Activated T-cell treated with anti-CD3 and anti-CD28 coated beads, Interleukin-2, amount 50 U/mL, for 4 hours (primary cell): ENCODE data around the gene CHRNA1. TPM values are rescaled to one million over a fixed set of nuclear protein-coding genes. Genes with fewer than 3 reads are reported as not detected.
A peak's percentile ranks its signal among the peaks of the same experiment; 100 is the strongest.

Source experiments
- ATAC-seq, 2 donors: fragments of 200-7000 bp; cut with Tn5 transposase; one replicate each; pipeline ENCODE4 v1.10.0; 2021
- DNase-seq: peaks from one replicate; pipeline ENCODE4 v3.0.0-alpha.2; 2020
- H3K27me3 Mint-ChIP-seq: one replicate; pipeline ENCODE4 v1.8.0; 2021; ENCODE audit warnings: low read depth, mixed read lengths
- H3K36me3 Mint-ChIP-seq: one replicate; pipeline ENCODE4 v1.8.0; 2022; ENCODE audit warnings: mixed read lengths; ENCODE audit not compliant: insufficient read depth
- H3K4me1 Mint-ChIP-seq: one replicate; pipeline ENCODE4 v1.8.0; 2021; ENCODE audit warnings: low read depth, mixed read lengths
- H3K4me3 Mint-ChIP-seq: one replicate; pipeline ENCODE4 v1.8.0; 2021; ENCODE audit warnings: mild to moderate bottlenecking, moderate library complexity, mixed read lengths
- H3K9me3 Mint-ChIP-seq: one replicate; pipeline ENCODE4 v1.8.0; 2021; ENCODE audit warnings: mixed read lengths
- total RNA-seq, 3 donors: library from RNA; stranded (reverse); gene quantifications; one replicate each; pipeline ENCODE4 v1.2.1, GENCODE V29; 2021

CHRNA1 gene
- total RNA-seq, 3 donors from 2014 or later: not detected

DNA sequence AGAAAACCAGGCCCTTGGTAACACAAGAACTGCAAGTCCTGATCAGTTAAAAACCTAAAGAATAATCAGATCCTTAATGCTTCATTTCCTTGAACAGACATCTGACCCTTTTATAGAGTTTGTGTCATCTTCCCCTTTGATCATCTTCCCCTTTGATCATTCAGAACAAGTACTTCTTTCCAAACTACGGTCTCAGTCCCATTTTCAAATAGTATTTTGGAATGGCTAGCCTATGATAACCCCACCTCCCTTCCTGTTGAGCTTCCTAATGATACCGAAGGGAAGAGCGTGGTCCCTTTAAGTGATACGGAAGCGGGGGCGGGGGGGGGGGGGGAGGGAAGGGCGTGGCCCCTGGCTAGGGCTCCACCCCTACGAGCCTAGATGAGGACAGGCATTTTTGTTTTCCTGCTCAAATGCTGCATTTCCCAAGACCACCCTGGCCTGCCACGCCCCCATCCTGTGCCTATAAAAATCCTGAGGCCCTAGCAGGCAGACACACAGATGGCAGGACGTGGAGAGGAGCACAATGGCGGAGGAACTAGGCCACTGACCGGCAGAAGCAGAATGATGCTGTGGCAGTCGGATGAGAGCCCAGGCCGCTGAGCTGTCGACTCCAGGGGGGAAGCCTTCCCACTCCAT, 24.1 kb upstream of the CHRNA1 start:
- Mint-ChIP-seq H3K4me1 (peaks cover 12% of the 10 kb centered on the region), H3K4me3 (no peak overlapping the region), H3K27me3 (peaks cover 2% of the 10 kb centered on the region), H3K36me3 (no peaks in the 10 kb centered on the region), H3K9me3 (no peaks in the 10 kb centered on the region)
- no peak for DNase-seq
- no peak for ATAC-seq

DNA sequence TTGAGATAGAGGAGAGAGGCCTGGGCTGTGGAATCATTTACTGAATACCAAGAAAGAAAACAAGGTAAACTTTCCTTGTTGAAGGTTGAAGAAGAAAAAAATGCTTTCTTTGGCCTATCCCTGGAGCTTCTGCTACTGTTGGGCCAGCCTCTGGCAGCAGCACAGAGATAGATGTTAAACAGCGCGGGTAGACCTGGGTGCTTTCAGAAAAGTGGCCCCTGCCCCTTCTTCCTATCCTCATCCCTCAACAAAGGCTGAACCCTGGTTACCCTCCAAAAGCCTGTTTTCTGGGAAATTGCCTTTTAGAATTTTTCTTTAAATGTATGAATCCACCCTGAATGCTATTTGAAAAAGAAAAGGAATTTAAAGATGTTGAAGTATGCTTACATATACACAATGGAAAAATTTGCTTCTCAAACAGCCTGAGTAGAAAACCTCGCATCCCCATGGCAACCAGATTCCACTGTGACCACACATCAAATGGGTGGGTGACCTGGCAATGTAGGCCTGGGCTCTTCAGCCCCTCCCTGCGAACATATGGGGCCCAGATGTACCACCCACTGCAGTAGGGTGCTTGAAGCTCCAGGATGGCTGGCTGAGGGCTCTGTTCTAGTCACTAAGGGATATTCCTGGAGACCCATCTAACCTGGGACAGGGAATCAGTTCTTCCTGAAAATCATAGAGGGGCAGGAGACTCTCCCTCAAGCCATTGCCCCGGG, 23.4 kb upstream of the CHRNA1 start:
- Mint-ChIP-seq H3K36me3 (no peaks in the 10 kb centered on the region), H3K27me3 (peaks cover 2% of the 10 kb centered on the region), H3K9me3 (no peaks in the 10 kb centered on the region), H3K4me3 (no peak overlapping the region), H3K4me1 (peaks cover 12% of the 10 kb centered on the region)
- ATAC-seq: no peak
- no peak for DNase-seq

DNA sequence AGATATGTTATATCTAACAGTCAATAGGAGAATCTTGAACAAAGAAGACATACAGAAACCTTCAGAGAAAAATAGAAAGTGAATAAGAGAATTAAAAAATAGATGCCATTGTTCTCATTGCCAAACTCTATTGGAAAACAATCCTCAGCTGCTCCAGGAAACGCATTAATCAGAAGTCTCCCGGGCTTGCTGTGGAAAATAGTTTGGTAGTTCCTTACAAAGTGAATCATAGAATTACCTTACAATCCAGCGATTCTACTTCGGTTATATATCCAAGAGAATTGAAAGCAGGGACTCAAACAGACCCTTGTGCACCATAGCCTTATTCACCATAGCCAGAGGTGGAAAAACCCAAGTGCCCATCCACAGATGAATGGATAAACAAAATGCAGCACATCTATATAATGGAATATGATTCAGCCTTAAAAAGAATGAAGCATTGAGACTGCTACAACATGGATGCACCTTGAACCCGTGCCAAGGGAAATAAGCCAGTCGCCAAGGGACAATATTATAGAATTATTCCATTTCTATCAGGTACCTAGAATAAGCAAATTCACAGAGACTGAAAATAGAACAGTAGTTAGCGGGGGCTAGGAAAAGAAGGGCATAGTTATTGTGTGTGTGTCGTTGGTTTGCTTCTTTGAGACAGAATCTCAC, 21.9 kb upstream of the CHRNA1 start:
- H3K9me3 Mint-ChIP-seq: no peaks in the 10 kb centered on the region
- ATAC-seq (no peak), DNase-seq (no peak)
- H3K36me3 Mint-ChIP-seq: no peaks in the 10 kb centered on the region
- H3K4me1 Mint-ChIP-seq: peaks cover 12% of the 10 kb centered on the region
- no peaks in the 10 kb centered on the region for H3K27me3 Mint-ChIP-seq
- H3K4me3 Mint-ChIP-seq: no peak overlapping the region

GRCh38 chr2:174785481-174785880, 21.2 kb upstream of the CHRNA1 start:
- Mint-ChIP-seq H3K4me1 (peaks cover 14% of the 10 kb centered on the region), H3K9me3 (no peaks in the 10 kb centered on the region), H3K4me3 (no peak overlapping the region), H3K27me3 (no peaks in the 10 kb centered on the region), H3K36me3 (no peaks in the 10 kb centered on the region)
- DNase-seq: no peak
- no peak for ATAC-seq

- no peaks in the 10 kb centered on the region for H3K27me3 Mint-ChIP-seq
- ATAC-seq (no peak), DNase-seq (no peak)
- no peaks in the 10 kb centered on the region for H3K36me3 Mint-ChIP-seq
- H3K4me3 Mint-ChIP-seq: no peak overlapping the region
- H3K9me3 Mint-ChIP-seq: no peaks in the 10 kb centered on the region
- H3K4me1 Mint-ChIP-seq: peaks cover 19% of the 10 kb centered on the region
These were observed 20.6 kb upstream of the CHRNA1 start for GRCh38 chr2:174784909-174785308.

DNA sequence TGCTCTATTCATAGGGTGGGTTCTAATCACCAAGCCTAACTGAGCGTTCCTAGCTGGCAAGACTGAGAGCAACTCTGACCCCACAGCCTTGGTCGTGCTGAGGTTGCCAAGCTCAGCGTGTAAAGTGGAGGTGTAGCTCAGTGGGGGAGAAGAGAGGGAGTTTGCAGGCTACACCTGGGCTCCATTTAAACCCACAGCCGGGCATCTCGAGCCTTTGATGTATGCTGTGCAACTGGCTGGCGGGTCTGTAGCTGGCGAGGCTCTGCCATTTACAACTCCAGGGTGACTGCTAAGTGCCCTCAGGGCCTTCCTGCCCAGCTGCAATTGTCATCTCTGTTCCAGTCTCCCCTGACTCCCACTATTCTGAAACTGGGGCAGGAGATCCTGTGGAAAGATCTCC, 20.0 kb upstream of the CHRNA1 start:
- Mint-ChIP-seq H3K36me3 (no peaks in the 10 kb centered on the region), H3K4me1 (peaks cover 24% of the 10 kb centered on the region), H3K4me3 (no peak overlapping the region), H3K27me3 (no peaks in the 10 kb centered on the region), H3K9me3 (no peaks in the 10 kb centered on the region)
- ATAC-seq (no peak), DNase-seq (no peak)

DNA sequence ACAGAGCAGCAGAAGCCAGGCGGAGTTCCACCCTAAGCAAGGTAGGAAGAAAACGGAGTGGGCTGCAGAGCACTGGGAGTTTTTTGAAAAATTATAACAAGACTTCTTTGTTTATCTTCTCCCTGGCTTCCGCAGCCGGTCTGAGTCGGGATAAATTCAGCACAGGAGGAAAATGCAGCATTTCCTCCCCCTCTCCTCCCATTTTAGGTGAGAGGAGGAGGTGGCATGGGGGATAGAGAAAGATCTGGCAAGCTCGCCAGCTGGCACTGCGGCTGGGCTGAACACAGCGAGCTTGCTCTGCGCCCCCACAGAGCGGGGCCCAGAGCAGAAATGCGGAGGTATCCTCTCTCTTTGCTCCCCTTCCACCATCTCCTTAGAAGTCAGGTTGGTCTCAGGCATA, 17.7 kb upstream of the CHRNA1 start:
- H3K4me3 Mint-ChIP-seq: no peak overlapping the region
- H3K4me1 Mint-ChIP-seq: peaks cover 34% of the 10 kb centered on the region
- DNase-seq (no peak), ATAC-seq (no peak)
- H3K27me3 Mint-ChIP-seq: no peaks in the 10 kb centered on the region
- H3K9me3 Mint-ChIP-seq: no peaks in the 10 kb centered on the region
- no peaks in the 10 kb centered on the region for H3K36me3 Mint-ChIP-seq

- Mint-ChIP-seq H3K27me3 (no peaks in the 10 kb centered on the region), H3K4me3 (no peak overlapping the region), H3K9me3 (no peaks in the 10 kb centered on the region), H3K4me1 (peaks cover 37% of the 10 kb centered on the region), H3K36me3 (no peaks in the 10 kb centered on the region)
- ATAC-seq (no peak), DNase-seq (no peak)
These were observed 17.0 kb upstream of the CHRNA1 start for GRCh38 chr2:174781298-174781697.

- Mint-ChIP-seq H3K27me3 (no peaks in the 10 kb centered on the region), H3K4me3 (no peak overlapping the region), H3K9me3 (no peaks in the 10 kb centered on the region), H3K36me3 (no peaks in the 10 kb centered on the region), H3K4me1 (peaks cover 41% of the 10 kb centered on the region)
- DNase-seq: no peak
- no peak for ATAC-seq
These were observed 16.6 kb upstream of the CHRNA1 start for GRCh38 chr2:174780856-174781255.

DNA sequence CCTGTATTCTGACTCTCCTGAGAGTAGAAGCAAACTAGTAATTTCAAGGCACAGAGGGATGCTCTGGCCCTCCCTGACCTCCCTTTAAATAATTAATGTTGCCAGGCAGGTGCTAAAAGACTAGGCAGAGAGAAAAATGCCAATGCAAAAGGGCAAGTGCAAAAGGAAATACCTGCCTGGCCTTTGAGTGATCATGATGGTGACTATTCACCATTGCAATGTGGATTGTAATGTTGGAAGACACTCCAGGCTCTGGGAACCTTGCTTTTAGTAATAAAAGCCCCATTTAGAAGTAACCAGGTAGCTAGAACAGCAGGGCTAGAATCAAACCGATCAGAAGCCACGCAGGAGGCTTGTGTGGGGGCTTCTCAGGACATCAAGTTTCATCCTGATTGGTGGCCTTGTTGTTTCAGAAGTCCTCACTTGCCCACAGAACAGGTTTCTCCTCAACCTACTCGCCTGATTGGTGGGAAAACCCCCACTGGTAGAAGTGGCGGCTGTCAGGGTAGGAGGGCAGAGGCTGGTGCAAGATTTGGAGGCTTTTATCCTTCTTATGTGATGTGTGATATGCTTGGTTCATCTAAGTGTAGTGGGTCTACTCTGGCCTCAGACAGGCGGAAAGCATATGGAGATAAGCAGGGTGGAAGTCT, 16.0 kb upstream of the CHRNA1 start:
- Mint-ChIP-seq H3K36me3 (no peaks in the 10 kb centered on the region), H3K4me1 (peaks cover 46% of the 10 kb centered on the region), H3K9me3 (no peaks in the 10 kb centered on the region), H3K27me3 (no peaks in the 10 kb centered on the region), H3K4me3 (no peak overlapping the region)
- ATAC-seq (no peak), DNase-seq (no peak)

- DNase-seq (no peak), ATAC-seq (no peak)
- Mint-ChIP-seq H3K27me3 (no peaks in the 10 kb centered on the region), H3K36me3 (no peaks in the 10 kb centered on the region), H3K4me3 (no peak overlapping the region), H3K9me3 (no peaks in the 10 kb centered on the region), H3K4me1 (peaks cover 46% of the 10 kb centered on the region)
These were observed 15.2 kb upstream of the CHRNA1 start for GRCh38 chr2:174779361-174779928.

- no peaks in the 10 kb centered on the region for H3K36me3 Mint-ChIP-seq
- no peaks in the 10 kb centered on the region for H3K27me3 Mint-ChIP-seq
- no peaks in the 10 kb centered on the region for H3K9me3 Mint-ChIP-seq
- peak; percentile 58 for DNase-seq
- H3K4me1 Mint-ChIP-seq: peaks cover 46% of the 10 kb centered on the region
- H3K4me3 Mint-ChIP-seq: peak overlapping the region; percentile 48
- peak; percentile 90 to 91 for ATAC-seq
These were observed 14.1 kb upstream of the CHRNA1 start for GRCh38 chr2:174778085-174778981.

DNA sequence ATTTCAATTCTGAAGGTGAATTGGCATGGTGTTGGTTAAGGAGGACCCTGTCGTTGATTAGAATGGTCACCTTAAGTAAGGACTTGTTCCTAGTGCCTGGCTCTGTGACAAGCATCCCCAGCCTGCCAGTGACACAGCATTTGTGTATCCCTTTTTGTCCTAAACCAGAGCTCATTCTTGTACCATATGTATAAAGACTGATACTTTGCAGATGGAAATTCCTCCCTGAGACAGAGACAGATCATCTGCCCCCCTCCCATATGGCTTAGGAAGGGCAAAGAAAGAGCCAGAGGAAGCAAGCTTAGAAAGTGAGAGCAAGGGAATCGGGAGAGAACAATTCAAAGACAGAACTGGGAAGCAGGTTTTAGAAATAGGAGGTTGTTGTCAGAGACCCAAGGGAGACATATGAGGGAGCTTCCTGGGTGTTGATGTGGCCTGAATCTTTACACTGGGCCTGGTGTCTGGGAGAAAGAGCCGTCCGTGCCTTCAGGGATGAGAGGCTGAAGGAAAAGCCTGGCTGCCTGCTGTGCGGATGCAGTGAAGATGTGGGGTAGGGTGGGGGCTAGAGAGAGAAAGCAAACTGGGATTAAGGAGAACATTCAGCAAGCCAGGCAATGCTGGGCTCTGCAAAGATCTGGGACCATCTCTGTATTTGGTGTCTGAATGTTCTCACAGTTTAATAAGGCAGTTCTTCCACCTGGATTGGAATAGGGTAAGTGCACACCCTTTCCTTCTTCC, 13.2 kb upstream of the CHRNA1 start:
- no peaks in the 10 kb centered on the region for H3K36me3 Mint-ChIP-seq
- no peaks in the 10 kb centered on the region for H3K27me3 Mint-ChIP-seq
- DNase-seq: no peak
- no peak for ATAC-seq
- no peaks in the 10 kb centered on the region for H3K9me3 Mint-ChIP-seq
- H3K4me3 Mint-ChIP-seq: peak overlapping the region; percentile 11
- peaks cover 46% of the 10 kb centered on the region for H3K4me1 Mint-ChIP-seq
